ENCODE measurements around the gene IDI2.
"Not testable (repeated sequence)": the region's sequence is repeated elsewhere in the genome, so short reads cannot be mapped to it uniquely, and the experiment has no call there.

Gene IDI2

DNA sequence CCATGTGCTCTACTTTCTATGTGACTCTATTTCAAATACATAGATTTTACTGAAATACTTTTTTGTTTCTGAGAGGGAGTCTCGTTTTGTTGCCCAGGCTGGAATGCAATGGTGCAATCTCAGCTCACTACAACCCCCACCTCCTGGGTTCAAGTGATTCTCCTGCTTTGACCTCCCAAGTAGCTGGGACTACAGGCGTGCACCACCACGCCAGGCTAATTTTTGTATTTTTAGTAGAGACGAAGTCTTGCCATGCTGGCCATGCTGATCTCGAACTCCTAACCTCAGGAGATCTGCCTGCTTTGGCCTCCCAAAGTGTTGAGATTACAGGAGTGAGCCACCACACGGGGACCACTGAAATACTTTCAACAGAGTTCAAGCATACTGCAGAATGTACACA, 19.8 kb upstream of the IDI2 start:
- DNase-seq, result no peak

DNA sequence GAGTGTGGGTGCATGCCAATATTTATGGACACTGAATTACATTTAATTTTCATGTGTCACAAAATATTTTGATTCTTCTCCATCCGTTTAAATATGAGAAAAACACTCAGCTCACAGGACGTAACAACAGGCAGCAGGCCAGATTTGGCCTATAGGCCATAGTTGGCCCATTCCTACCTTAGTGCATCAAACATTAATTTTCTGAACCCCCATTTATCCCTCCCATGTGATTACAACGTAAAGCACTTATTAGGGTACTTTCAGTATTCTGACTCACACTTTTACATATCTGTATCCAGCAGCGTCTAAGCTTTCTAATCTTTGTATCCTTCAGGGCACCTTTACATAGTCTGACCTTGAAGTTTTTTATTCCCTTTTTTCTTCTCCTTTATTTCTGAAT, 19.3 kb upstream of the IDI2 start:
- DNase-seq, result no peak

GRCh38 chr10:1044146-1044545, 18.5 kb upstream of the IDI2 start:
- no peak for DNase-seq

DNA sequence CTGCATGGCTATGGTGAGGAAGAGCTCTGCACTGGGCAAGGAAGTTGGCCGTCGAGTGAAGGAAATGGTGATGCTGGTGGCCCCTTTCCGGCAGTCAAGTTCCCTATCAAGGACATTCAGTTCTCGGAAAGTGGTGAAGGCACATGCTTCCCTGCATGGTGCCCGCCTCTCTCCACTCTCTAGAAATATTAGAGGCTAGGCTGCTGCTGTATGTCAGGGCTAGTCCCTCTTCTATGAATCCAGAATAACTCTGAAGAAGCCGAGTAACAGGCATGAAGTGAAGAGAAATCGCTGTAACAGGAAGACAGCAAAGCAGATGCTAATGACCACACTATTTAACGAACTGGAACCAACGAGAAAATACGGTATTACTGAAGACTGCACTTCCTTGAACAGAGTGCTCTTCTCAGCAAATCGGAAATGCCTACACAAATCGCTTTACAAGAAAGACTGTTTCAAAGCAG, 17.9 kb upstream of the IDI2 start:
- DNase-seq, result no peak

DNA sequence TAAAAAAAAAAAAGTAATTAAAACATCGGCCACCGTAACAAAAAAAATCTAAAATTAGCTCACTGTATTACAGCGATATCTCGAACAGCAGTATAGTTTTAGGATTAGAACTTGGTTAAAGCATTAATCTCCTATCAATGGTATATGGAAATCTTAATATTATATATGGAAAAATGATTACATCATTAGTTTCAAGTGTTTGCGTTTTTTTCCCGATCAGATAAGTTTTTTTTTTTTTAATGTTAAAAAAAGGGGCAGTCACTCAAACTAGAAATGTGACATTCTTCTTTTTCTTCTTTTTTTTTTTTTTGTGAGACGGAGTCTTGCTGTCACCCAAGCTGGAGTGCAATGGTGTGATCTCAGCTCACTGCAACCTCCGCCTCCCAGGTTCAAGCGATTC, 15.9 kb upstream of the IDI2 start:
- DNase-seq, result no peak

GRCh38 chr10:1040133-1040532, 14.5 kb upstream of the IDI2 start:
- no peak for DNase-seq

- not testable (repeated sequence) for DNase-seq
Measured at GRCh38 chr10:1038769-1039168, 13.1 kb upstream of the IDI2 start.

- no peak for DNase-seq
Measured at GRCh38 chr10:1037098-1037497, 11.4 kb upstream of the IDI2 start.

GRCh38 chr10:1036341-1036791, 10.7 kb upstream of the IDI2 start:
- DNase-seq, result no peak

DNA sequence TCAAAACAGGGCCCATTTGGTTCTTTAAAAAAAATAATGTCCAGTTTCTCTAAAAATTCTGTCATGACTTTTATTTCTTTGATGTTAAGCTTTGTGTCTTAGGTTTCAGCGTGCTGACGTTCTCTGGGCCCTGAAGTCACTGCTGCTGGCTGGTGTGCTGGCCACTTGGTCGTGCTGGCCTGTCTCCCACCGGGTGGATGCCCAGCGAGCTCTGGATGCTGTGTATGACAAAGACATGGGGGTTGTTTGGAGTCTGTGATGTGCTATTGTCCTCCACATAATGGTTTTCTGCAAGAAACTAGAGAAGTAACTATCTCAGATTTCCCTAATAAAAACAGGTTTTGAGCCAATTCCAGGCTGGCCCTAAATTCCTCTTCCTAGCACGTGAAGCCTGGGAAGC, 9.5 kb upstream of the IDI2 start:
- no peak for DNase-seq

GRCh38 chr10:1034758-1035157, 9.1 kb upstream of the IDI2 start:
- no peak for DNase-seq

DNA sequence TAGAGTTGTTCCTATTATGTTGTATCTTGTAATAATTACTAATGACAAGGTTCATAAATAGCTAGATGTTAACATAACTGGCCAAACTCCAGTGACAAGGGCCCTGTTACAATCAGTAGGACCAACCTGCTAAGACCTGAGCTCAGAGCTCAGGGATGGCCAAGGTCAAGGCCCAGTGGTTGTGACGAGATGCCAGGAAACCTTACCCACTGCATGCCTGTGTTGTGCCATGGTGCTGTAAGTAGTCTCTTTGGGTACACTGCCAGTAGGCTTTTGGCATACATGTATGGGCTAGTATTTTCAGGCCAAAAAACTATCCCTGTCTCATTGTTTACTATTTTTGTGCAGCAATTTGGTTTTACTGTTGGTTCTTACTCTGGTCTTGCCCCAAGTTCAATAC, 7.9 kb upstream of the IDI2 start:
- no peak for DNase-seq

GRCh38 chr10:1029838-1030237, 4.2 kb upstream of the IDI2 start:
- DNase-seq, result no peak

- DNase-seq, result no peak
Measured at GRCh38 chr10:1026578-1026977, 919 bp upstream of the IDI2 start.

DNA sequence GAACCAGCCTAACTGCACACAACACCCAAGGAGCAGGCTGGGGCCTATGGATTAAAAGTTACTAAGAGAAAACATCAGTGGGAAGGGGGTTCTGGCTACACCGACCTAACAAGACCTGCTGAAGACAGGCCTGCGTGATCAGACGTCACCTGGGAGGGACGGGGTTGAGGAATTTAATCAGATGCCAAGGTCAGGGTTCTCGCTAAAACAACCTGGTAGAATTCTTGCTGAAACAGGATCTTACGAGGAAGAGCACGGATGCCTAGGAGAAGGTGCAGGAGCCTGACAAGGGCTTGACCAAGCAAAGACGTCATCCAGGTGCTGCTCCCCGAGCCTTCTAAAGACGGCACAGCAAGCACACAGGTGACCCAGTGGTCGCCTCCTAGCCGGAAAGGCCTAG, 1.6 kb downstream of the IDI2 start:
- no peak for DNase-seq

GRCh38 chr10:1022413-1022812, 3.2 kb downstream of the IDI2 start:
- no peak for DNase-seq

DNA sequence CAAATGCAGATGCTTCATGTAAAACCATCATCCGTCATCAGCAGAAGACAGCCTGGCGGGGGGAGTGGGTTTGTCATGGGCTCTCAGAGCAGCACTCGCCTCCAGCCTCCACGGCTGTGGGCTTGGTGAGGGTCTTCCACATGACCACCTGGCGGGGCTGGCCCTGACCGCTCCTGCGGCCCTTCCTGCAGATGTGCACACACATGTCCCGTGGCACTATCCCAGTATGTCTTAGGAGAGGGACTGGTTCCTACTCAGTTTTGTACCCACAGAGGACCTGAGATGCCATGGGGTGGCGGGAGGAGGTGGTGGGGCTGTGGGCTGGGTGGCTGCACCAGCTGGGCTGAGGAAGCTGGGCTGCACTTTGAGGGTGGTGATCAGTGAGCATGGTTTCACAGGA, 4.7 kb downstream of the IDI2 start:
- DNase-seq, result no peak

GRCh38 chr10:1020460-1020859, 5.2 kb downstream of the IDI2 start:
- DNase-seq, result no peak

DNA sequence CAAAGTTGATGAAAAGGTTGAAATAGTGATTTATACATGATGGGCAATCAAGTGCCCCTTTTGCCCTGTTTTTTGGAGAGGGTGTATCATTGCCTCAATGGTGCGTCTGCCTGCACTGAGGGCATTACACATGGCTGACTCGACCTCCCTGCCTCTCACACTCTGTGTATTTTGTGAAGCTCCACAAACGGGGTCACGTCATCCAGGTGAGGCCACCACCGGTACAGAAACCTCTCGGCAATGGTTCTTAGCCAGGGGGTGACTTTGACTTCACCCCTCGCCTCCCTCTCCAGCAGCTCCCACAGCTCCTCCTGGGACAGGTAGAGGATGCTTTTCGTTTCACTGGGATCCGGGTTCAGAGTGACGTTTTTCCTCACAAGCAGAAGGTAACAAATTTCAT, 6.3 kb downstream of the IDI2 start:
- no peak for DNase-seq

- no peak for DNase-seq
Measured at GRCh38 chr10:1015688-1016087, 10.0 kb downstream of the IDI2 start.

DNA sequence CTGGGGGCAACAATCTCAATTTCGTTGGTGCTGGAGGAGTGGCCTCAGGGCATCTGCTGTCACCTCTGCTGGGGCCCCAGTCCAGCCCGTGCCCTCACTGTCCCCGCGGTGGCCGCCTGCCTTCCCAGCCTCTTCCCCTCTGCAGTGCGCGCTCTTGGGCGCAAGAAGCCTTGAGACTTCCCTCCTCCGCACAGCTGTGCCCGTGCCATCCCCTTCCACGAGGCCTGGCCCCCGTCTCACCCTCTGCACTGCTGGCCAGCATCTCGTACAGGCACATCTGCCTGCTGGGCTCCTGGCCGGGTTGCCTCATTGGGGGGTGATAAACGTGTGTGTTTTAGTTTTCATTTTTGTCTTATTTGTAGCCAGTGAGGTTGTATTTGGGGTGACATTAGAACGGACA, 14.0 kb downstream of the IDI2 start:
- DNase-seq, result no peak

GRCh38 chr10:1010703-1011102, 15.0 kb downstream of the IDI2 start:
- DNase-seq, result no peak

- not testable (repeated sequence) for DNase-seq
Measured at GRCh38 chr10:1009947-1010346, 15.7 kb downstream of the IDI2 start.

DNA sequence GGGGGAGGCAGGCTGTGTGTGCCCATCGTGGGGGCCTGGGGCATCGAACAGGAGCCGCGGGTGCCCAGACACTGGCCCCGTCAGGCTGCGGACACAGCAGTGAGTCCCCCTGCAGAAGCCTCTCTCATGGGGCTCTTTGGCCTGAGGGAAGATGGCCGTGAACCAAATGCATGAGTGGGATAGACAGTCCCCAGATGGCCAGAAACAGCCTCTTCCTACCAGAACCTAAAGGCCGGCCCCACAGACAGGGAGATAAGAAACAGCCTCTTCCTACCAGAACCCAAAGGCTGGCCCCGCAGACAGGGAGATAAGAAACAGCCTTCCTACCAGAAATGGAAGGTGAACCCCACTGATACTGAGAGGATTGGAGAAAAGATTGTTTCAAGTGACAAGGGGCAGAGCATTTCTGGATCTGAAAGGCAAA, 16.6 kb downstream of the IDI2 start:
- DNase-seq, result no peak

DNA sequence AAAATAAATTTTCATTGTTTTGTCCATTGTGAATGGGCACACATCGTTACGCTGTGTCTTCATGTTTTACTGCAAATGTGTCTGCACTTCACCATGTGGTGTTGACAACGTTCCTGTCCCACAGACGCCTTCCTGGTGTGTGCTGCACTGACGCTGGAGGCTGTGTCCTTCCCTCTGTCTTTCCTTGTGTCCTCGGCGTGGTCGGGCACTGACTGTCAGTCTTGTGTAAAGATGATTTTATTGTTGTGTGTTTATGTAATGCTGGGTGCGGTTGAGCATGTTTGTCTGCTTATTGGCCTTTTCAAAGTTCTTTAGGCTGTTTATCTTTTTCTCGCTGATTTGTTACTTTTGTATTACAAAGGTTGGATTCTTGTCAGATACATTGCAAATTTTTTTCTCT, 18.1 kb downstream of the IDI2 start:
- DNase-seq, result no peak

DNA sequence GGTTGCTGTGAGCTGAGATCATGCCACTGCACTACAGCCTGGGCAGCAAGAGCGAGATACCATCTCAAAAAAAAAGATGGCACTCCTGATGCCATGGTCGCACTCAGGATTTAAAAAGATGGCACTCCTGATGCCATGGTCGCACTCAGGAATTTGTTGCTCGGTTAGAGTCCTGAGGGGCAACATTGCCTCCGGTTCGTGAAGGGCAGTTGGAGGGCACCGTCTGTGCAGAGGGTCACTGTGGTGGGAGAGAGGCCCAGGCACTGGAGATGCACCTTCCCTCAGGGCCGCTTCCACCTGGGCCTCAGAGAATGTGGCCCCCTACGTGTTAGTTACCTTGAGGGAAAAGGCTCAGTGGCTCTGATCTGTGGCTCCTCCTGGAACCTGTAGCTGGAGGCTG, 19.1 kb downstream of the IDI2 start:
- DNase-seq, result no peak
